Measurements from ENCODE around the gene STK36.

STK36 gene

GRCh38 chr2:218631837-218632236 lies 40.0 kb upstream of the STK36 start:
- TF ChIP-seq POLR2AphosphoS5 (IDR thresholded peaks at IDR 0.05; ENCODE audit: low read depth, low read length) (no peak), SIN3A (IDR thresholded peaks at IDR 0.05; ENCODE audit: borderline replicate concordance, insufficient read depth, low read length) (no peak), TAF1 (IDR thresholded peaks at IDR 0.05; ENCODE audit: borderline replicate concordance, insufficient read depth, low read length) (no peak), REST (IDR thresholded peaks at IDR 0.05; ENCODE audit: insufficient read depth in 1 of 2, low read depth in 2 of 2, low read length in 2 of 2) (no peak), FOXP2 (optimal IDR thresholded peaks at IDR 0.05; ENCODE audit: borderline replicate concordance, extremely low read depth, extremely low read length, insufficient read depth) (no peak)

DNA sequence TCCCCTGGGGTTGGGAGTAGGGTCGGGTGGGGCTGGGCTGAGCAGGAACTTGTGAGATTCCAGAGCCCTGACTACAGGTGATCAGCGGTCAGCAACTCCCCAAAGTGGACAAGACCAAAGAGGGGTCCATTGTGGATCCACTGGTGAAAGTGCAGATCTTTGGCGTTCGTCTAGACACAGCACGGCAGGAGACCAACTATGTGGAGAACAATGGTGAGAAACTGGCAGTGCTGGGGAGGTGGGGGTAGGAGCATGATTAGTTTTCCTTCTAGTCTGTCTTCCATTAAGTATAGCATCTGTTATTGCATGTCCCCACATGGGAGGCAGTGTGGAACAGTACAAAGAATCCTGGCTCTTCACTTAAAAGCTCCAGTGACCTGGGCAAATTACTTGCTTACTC lies 36.2 kb upstream of the STK36 start:
- TF ChIP-seq FOXP2 (optimal IDR thresholded peaks at IDR 0.05; ENCODE audit: borderline replicate concordance, extremely low read depth, extremely low read length, insufficient read depth) (no peak), POLR2AphosphoS5 (IDR thresholded peaks at IDR 0.05; ENCODE audit: low read depth, low read length) (no peak), REST (IDR thresholded peaks at IDR 0.05; ENCODE audit: insufficient read depth in 1 of 2, low read depth in 2 of 2, low read length in 2 of 2) (no peak), SIN3A (IDR thresholded peaks at IDR 0.05; ENCODE audit: borderline replicate concordance, insufficient read depth, low read length) (no peak), TAF1 (IDR thresholded peaks at IDR 0.05; ENCODE audit: borderline replicate concordance, insufficient read depth, low read length) (no peak)

DNA sequence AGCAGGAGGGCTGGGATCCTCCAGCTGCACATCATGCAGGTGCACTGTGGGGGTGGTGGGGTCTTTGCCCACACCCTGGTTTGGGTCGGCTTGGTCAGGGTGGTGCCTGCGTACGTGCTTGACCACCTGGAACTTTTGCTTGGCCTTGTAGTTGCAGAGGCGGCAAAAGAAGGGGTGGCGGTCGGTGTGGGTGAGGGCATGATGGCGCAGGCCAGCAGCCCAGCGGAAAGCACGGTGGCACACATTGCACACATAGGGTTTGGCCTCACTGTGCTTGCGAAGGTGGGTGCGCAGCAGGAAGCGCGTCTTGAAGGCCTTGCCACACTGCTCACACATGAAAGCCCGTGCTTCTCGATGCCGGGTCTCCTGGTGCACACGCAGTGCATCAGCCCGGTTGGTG lies 33.5 kb upstream of the STK36 start:
- TF ChIP-seq TAF1 (IDR thresholded peaks at IDR 0.05; ENCODE audit: borderline replicate concordance, insufficient read depth, low read length), result no peak
- TF ChIP-seq FOXP2 (optimal IDR thresholded peaks at IDR 0.05; ENCODE audit: borderline replicate concordance, extremely low read depth, extremely low read length, insufficient read depth), result no peak
- TF ChIP-seq SIN3A (IDR thresholded peaks at IDR 0.05; ENCODE audit: borderline replicate concordance, insufficient read depth, low read length), result no peak
- TF ChIP-seq POLR2AphosphoS5 (IDR thresholded peaks at IDR 0.05; ENCODE audit: low read depth, low read length), result no peak
- TF ChIP-seq REST (IDR thresholded peaks at IDR 0.05; ENCODE audit: insufficient read depth in 1 of 2, low read depth in 2 of 2, low read length in 2 of 2), result no peak

GRCh38 chr2:218642121-218642656 lies 29.7 kb upstream of the STK36 start:
- TF ChIP-seq FOXP2 (optimal IDR thresholded peaks at IDR 0.05; ENCODE audit: borderline replicate concordance, extremely low read depth, extremely low read length, insufficient read depth) (no peak), TAF1 (IDR thresholded peaks at IDR 0.05; ENCODE audit: borderline replicate concordance, insufficient read depth, low read length) (no peak), REST (IDR thresholded peaks at IDR 0.05; ENCODE audit: insufficient read depth in 1 of 2, low read depth in 2 of 2, low read length in 2 of 2) (no peak), SIN3A (IDR thresholded peaks at IDR 0.05; ENCODE audit: borderline replicate concordance, insufficient read depth, low read length) (no peak)

GRCh38 chr2:218642786-218643185 lies 29.1 kb upstream of the STK36 start:
- TF ChIP-seq SIN3A (IDR thresholded peaks at IDR 0.05; ENCODE audit: borderline replicate concordance, insufficient read depth, low read length) (no peak), REST (IDR thresholded peaks at IDR 0.05; ENCODE audit: insufficient read depth in 1 of 2, low read depth in 2 of 2, low read length in 2 of 2) (no peak), TAF1 (IDR thresholded peaks at IDR 0.05; ENCODE audit: borderline replicate concordance, insufficient read depth, low read length) (no peak), FOXP2 (optimal IDR thresholded peaks at IDR 0.05; ENCODE audit: borderline replicate concordance, extremely low read depth, extremely low read length, insufficient read depth) (no peak), POLR2AphosphoS5 (IDR thresholded peaks at IDR 0.05; ENCODE audit: low read depth, low read length) (no peak)

Measured in PFSK-1 (cell line).